ENCODE data around the gene ZBTB7B.
"Not testable (repeated sequence)": the region's sequence is repeated elsewhere in the genome, so short reads cannot be mapped to it uniquely, and the experiment has no call there.

Gene ZBTB7B

DNA sequence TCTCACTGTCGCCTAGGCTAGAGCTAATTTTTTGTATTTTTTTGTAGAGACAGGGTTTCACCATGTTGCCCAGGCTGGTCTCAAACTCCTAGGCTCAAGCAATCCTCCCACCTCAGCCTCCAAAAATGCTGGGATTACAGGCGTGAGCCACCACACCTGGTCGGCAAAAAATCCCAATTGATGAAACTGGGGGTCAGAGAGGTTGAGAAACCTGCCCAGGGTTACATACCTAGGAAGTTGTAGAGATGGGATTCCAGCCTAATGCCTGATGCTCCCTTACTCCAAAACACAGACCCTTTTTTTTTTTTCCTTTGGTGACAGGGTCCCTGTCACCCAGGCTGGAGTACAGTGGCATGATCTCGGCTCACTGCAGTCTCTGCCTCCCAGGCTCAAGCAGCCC, 15.9 kb upstream of the ZBTB7B start:
- in situ Hi-C loops (cut with HindIII; ENCODE audit: low sequenced_read_pairs), result not testable (repeated sequence)

- in situ Hi-C loops (cut with HindIII; ENCODE audit: low sequenced_read_pairs), result no loop called here
Measured at GRCh38 chr1:154987326-154987725, 15.3 kb upstream of the ZBTB7B start.

DNA sequence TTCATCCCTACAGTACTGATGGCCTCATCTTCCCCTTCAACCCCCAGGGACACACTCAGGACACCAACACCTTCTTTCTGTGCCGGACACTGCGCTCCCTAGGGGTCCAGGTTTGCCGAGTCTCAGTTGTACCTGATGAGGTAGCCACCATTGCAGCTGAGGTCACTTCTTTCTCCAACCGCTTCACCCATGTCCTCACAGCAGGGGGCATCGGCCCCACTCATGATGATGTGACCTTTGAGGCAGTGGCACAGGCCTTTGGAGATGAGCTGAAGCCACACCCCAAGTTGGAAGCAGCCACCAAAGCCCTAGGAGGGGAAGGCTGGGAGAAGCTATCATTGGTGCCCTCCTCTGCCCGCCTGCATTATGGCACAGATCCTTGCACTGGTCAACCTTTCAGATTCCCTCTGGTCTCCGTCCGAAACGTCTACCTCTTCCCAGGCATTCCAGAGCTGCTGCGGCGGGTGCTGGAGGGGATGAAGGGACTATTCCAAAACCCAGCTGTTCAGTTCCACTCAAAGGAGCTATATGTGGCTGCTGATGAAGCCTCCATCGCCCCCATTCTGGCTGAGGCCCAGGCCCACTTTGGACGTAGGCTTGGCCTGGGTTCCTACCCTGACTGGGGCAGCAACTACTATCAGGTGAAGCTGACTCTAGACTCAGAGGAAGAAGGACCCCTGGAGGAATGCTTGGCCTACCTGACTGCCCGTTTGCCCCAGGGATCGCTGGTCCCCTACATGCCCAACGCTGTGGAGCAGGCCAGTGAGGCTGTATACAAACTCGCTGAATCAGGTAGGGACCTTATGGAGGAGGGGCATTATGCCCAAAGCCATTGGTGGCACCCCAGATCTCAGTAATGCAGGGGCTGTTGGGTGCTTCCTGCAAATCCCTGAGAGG, 14.3 kb upstream of the ZBTB7B start:
- in situ Hi-C loops (cut with HindIII; ENCODE audit: low sequenced_read_pairs), result no loop called here

- in situ Hi-C loops (cut with HindIII; ENCODE audit: low sequenced_read_pairs), result no loop called here
Measured at GRCh38 chr1:154989195-154989860, 13.3 kb upstream of the ZBTB7B start.

- in situ Hi-C loops (cut with HindIII; ENCODE audit: low sequenced_read_pairs), result no loop called here
Measured at GRCh38 chr1:154990276-154990675, 12.3 kb upstream of the ZBTB7B start.

- in situ Hi-C loops (cut with HindIII; ENCODE audit: low sequenced_read_pairs), result no loop called here
Measured at GRCh38 chr1:154992721-154993571, 9.7 kb upstream of the ZBTB7B start.

GRCh38 chr1:154993572-154994268, 8.9 kb upstream of the ZBTB7B start, which contains the start of gene LENEP:
Gene LENEP, plus strand, starts transcription at chr1:154993586. Its CDS starts 22 bp downstream, at chr1:154993608.
- in situ Hi-C loops (cut with HindIII; ENCODE audit: low sequenced_read_pairs), result no loop called here

- in situ Hi-C loops (cut with HindIII; ENCODE audit: low sequenced_read_pairs), result no loop called here
Measured at GRCh38 chr1:154994269-154994587, 8.4 kb upstream of the ZBTB7B start.

DNA sequence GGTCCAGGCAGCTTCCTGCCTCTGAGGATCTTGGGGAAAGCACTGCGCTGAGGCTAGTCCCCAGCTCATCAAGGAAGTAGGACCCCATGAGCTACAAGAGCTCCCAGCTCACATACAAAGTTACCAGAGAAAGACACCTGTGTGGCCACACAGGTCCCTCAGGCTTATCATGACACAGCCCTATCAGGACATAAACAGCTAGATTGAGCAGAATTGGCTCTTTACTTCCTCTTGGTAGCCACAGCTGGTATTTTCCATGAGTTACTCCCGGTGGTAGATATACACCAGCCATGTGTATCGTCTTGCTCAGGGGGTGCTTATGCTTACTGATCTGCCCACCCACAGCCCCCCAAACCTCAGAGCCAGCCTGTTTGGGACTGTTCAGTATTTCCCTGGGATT, 8.0 kb upstream of the ZBTB7B start:
- in situ Hi-C loops (cut with HindIII; ENCODE audit: low sequenced_read_pairs), result no loop called here

DNA sequence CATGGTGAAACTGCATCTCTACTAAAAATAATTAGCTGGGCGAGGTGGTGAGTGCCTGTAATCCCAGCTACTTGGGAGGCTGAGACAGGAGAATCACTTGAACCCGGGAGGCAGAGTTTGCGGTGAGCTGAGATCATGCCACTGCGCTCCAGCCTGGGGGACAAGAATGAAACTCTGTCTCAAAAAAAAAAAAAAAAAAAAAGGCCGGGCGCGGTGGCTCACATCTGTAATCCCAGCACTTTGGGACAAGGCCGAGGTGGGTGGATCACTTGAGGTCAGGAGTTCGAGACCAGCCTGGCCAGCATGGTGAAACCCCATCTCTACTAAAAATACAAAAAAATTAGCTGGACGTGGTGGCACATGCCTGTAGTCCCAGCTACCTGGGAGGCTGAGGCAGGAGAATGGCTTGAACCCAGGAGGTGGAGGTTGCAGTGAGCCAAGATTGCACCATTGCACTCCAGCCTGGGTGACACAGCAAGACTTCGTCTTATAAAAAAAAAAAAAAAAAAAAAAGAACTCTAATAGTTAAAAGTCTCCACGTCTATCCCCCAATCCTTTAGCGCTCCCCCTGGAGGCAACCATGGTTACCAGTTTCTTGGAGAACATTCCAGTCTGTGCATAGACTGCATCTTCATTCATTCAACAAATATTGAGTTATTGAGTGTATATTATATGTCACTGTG, 7.2 kb upstream of the ZBTB7B start:
- in situ Hi-C loops (cut with HindIII; ENCODE audit: low sequenced_read_pairs), result not testable (repeated sequence)

GRCh38 chr1:154996966-154997701, 5.5 kb upstream of the ZBTB7B start:
- in situ Hi-C loops (cut with HindIII; ENCODE audit: low sequenced_read_pairs), result no loop called here

DNA sequence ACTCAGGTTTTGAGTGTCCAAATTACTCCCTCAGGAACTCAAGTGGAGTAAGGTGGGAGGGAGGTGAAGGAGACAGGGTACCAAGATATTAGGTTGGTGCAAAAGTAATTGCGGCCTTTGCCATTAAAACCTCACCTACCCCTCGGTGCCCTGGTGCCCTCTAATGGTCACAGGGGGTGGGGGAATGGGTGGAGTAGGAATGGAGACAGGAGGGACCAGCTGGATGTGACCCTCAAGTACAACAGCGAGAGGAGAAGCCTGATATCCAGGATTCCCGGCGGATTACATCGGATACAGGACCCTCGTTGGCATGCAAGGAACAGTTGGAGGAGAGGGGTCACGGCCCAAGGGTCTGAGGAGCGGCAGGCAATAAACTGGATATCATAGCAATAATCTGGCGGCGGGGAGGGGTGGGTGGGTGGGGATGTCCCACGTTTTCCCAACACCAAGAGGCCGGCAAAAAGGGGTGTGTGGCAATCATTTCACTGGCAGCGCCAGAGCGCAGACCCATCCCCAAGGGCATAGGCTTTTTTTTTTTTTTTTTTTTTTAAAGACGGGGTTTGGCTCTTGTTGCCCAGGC, 4.3 kb upstream of the ZBTB7B start:
- in situ Hi-C loops (cut with HindIII; ENCODE audit: low sequenced_read_pairs), result no loop called here

DNA sequence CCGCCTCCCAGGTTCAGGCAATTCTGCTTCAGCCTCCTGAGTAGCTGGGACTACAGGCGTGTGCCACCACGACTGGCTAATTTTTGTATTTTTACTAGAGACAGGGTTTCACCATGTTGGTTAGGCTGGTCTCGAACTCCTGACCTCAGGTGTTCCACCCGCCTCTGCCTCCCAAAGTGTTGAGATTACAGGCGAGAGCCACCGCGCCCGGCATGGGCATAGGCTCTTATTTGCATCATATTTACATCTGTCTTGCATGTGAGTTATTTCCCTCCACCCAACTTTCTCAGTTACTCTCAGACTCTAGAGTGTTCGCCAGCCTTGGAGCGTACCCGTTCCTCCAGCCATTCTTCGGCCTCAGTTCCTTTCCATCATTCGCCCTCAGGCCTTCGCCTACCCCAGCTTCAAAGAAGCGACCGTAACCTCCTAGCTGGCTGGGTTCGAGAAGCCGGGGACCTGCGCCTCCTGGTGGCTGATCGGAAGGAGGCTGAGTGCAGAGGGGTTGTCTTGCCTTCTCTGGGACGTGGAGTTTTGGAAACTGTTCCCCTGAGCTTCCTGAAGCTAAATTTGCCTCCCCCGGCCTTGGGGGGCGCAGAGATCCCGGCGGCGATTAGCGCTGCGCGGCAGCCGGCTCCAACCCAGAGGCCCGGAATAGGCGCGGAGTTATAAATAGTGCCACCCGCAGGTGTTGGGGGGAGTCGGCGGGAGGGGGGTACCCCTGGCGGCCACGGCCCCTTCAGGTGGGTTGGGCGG, 3.6 kb upstream of the ZBTB7B start:
- in situ Hi-C loops (cut with HindIII; ENCODE audit: low sequenced_read_pairs), result no loop called here

- in situ Hi-C loops (cut with HindIII; ENCODE audit: low sequenced_read_pairs), result no loop called here
Measured at GRCh38 chr1:154999571-155000410, 2.8 kb upstream of the ZBTB7B start.

- in situ Hi-C loops (cut with HindIII; ENCODE audit: low sequenced_read_pairs), result no loop called here
Measured at GRCh38 chr1:155000411-155000725, 2.2 kb upstream of the ZBTB7B start.

- in situ Hi-C loops (cut with HindIII; ENCODE audit: low sequenced_read_pairs), result no loop called here
Measured at GRCh38 chr1:155000726-155001424, 1.7 kb upstream of the ZBTB7B start.

DNA sequence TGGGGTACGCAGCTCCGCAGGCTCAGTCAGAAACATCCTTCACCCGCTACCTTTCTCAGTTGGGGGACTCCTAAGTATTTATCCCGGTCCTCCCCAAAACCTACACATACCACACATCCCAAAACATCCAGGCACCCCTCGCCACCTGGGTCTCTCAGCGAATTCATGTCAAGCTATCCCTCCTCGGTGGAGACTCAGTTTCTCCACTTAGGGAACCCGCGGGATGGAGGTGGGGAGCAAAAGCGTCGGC, 1.3 kb upstream of the ZBTB7B start:
- in situ Hi-C loops (cut with HindIII; ENCODE audit: low sequenced_read_pairs), result no loop called here

All from endothelial cell of hepatic sinusoid (primary cell).